Neural crest cell (in vitro differentiated cells): ENCODE results near the gene GPR141. TPM values are rescaled to one million over a fixed set of nuclear protein-coding genes. Genes with fewer than 3 reads are reported as not detected.

ENCODE experiments used
- DNase-seq: peaks from one replicate; pipeline ENCODE4 v3.0.0; 2021; ENCODE audit warnings: low read depth, mixed read lengths, low spot score
- H3K27ac Mint-ChIP-seq: one replicate; pipeline ENCODE4 v1.8.0; 2021; ENCODE audit warnings: mild to moderate bottlenecking, mixed read lengths; ENCODE audit not compliant: unreplicated experiment
- H3K27me3 Mint-ChIP-seq: 2 replicates; pipeline ENCODE4 v1.8.0; 2021; ENCODE audit warnings: low read depth, mild to moderate bottlenecking, mixed read lengths
- H3K36me3 Mint-ChIP-seq: 2 replicates; pipeline ENCODE4 v1.8.0; 2021; ENCODE audit warnings: low read depth, mild to moderate bottlenecking, mixed read lengths
- H3K4me1 Mint-ChIP-seq: 2 replicates; pipeline ENCODE4 v1.8.0; 2021; ENCODE audit warnings: mixed read lengths
- H3K4me3 Mint-ChIP-seq: one replicate; pipeline ENCODE4 v1.8.0; 2021; ENCODE audit warnings: mild to moderate bottlenecking, mixed read lengths
- H3K9me3 Mint-ChIP-seq: 2 replicates; pipeline ENCODE4 v1.8.0; 2021; ENCODE audit warnings: mixed read lengths
- total RNA-seq: library from RNA; stranded (reverse); gene quantifications from 2 replicates; pipeline ENCODE4 v1.2.1, GENCODE V29; 2021
- TF ChIP-seq, protein P1 (sequence below): fragments of 200-600 bp; sonication (generic); conservative IDR thresholded peaks from 2 replicates; pipeline ENCODE4 v1.5.0; 2021; ENCODE audit warnings: antibody characterized with exemption, mild to moderate bottlenecking

GPR141 gene
- total RNA-seq, 1 donor from 2014 or later, result 0.26 TPM

DNA sequence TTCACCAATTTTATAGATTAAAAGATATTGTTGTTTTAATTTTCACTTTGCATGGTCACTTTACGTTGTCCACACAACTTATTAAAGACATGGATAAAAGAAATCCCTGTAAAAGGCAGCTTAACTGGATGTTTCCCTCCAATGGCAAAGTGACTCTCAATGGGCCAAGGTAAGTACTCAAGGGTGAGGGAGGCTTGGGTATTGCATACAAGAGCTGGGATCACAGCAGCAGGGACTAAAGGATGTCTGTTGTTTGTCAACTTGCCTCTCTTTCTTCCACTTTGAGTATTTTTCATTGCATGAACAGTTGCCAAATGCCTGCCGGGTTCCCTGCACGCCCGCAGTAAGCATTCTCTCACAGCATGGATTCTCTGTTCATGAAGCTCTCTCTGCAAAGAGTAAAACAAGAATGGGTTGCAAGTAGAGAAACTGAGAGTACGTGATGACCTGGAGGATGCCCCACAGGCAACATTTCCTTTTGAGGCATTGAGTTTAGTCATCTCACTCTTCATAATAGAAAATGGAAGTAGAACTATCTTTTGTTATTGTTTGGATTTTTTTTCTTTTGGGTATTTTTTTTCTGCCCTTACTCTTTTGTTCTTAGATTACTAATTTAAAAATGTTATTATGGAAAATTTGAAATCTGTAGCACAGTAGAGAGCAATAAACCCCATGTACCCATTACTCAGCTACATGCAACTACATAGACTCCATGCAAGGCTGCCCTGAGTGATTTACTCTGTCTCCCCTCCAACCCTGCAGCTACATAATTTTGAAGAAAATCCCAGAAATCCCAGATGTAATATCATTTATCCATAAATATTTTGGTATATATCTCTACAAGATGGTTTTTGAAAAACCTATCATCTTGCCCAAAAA lies 26.3 kb downstream of the GPR141 start:
- no peaks in the 10 kb centered on the region for H3K36me3 Mint-ChIP-seq
- no peaks in the 10 kb centered on the region for H3K9me3 Mint-ChIP-seq
- H3K27me3 Mint-ChIP-seq, result no peaks in the 10 kb centered on the region
- no peak for DNase-seq
- no peak overlapping the region for H3K27ac Mint-ChIP-seq
- peaks cover 3% of the 10 kb centered on the region for H3K4me1 Mint-ChIP-seq
- TF ChIP-seq, protein P1, sequence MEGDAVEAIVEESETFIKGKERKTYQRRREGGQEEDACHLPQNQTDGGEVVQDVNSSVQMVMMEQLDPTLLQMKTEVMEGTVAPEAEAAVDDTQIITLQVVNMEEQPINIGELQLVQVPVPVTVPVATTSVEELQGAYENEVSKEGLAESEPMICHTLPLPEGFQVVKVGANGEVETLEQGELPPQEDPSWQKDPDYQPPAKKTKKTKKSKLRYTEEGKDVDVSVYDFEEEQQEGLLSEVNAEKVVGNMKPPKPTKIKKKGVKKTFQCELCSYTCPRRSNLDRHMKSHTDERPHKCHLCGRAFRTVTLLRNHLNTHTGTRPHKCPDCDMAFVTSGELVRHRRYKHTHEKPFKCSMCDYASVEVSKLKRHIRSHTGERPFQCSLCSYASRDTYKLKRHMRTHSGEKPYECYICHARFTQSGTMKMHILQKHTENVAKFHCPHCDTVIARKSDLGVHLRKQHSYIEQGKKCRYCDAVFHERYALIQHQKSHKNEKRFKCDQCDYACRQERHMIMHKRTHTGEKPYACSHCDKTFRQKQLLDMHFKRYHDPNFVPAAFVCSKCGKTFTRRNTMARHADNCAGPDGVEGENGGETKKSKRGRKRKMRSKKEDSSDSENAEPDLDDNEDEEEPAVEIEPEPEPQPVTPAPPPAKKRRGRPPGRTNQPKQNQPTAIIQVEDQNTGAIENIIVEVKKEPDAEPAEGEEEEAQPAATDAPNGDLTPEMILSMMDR, result no peak
- no peak overlapping the region for H3K4me3 Mint-ChIP-seq

DNA sequence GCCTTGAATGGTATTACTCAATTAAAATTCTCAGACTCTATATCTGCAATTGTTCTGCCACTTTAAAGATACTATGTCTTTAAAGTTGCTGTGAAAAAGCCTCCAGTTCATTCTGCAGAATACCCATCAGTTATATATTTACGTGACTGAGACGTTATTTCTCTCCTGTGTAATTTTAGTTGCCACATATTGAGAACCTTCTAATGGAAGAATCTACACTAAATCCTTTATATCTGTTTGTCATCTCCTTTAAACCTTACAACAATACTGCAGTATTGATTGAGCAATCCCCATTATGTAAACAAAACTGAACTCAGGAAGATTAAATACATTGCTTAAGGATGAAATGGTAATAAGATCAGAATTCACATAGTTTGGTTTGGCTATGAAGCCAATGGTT lies 30.0 kb downstream of the GPR141 start:
- no peak overlapping the region for H3K4me3 Mint-ChIP-seq
- no peak for DNase-seq
- H3K4me1 Mint-ChIP-seq, result peaks cover 3% of the 10 kb centered on the region
- H3K36me3 Mint-ChIP-seq, result no peaks in the 10 kb centered on the region
- H3K9me3 Mint-ChIP-seq, result no peaks in the 10 kb centered on the region
- H3K27me3 Mint-ChIP-seq, result no peaks in the 10 kb centered on the region
- no peak overlapping the region for H3K27ac Mint-ChIP-seq
- TF ChIP-seq, protein P1, result no peak

DNA sequence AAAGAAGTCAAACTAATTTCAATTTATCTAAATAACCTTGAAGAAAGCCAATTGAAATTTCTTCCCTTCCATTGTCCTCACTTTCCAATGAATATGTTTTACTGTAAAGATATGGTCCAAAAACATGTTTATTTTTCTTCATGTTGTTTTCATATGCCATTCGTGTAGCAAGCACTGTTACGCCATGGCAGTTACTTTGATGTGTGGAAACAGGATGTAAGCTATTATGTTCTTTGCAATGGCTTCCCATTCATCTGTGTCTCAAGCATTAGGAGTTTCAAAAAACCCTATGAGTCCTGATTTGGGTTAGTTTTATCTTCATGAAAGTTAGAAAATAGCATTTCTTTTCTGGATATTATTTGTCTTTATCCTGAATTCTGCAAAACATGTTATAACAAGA lies 31.0 kb downstream of the GPR141 start:
- DNase-seq, result no peak
- Mint-ChIP-seq H3K4me1 (peaks cover 3% of the 10 kb centered on the region), H3K36me3 (no peaks in the 10 kb centered on the region), H3K27me3 (no peaks in the 10 kb centered on the region), H3K4me3 (no peak overlapping the region), H3K27ac (no peak overlapping the region), H3K9me3 (no peaks in the 10 kb centered on the region)
- TF ChIP-seq, protein P1, result no peak

DNA sequence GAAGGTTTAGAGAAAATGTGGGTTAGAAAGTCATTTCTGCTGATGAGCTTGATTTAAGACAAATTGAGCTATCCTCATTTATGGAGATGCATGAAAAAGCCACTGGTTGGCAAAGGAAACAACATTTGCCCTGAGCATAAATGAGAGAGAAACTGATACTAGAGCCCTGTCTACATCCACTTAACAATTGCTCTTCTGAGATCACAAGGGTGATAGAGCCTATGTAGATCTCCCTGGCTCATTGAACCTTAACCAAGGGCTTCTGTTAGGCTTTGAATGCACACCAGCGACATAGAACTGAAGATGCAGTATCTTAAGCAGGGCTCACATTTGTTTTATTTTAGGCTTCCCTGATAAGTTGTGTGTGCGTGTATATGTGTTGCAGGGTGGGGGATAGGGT lies 35.0 kb downstream of the GPR141 start:
- DNase-seq, result no peak
- no peak overlapping the region for H3K4me3 Mint-ChIP-seq
- no peaks in the 10 kb centered on the region for H3K36me3 Mint-ChIP-seq
- H3K9me3 Mint-ChIP-seq, result no peaks in the 10 kb centered on the region
- H3K27me3 Mint-ChIP-seq, result no peaks in the 10 kb centered on the region
- H3K4me1 Mint-ChIP-seq, result peaks cover 3% of the 10 kb centered on the region
- H3K27ac Mint-ChIP-seq, result peak overlapping the region; percentile 52
- TF ChIP-seq, protein P1, result no peak

DNA sequence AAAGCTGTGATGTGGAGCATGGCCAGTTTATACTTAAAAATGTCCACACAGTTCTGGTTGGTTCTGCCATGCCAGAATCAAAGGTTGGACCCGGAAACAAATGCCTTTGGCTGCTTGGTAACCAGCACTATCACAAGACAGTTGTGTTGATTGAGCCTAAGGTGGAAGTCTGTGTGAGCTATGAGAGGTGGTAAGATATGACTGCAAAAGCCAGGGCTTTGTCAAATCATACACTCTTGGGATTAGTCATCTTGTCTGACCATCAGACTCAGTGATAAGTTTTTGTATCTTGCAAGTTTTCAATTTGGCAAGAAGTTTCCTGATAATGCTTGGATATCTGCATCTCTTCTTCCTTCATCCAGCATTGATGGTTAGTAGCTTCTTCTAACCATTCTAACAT lies 35.5 kb downstream of the GPR141 start:
- Mint-ChIP-seq H3K36me3 (no peaks in the 10 kb centered on the region), H3K27me3 (no peaks in the 10 kb centered on the region), H3K27ac (peak overlapping the region; percentile 52), H3K4me3 (no peak overlapping the region), H3K9me3 (no peaks in the 10 kb centered on the region), H3K4me1 (peaks cover 3% of the 10 kb centered on the region)
- TF ChIP-seq, protein P1, result no peak
- DNase-seq, result no peak
